H9 (cell line): ENCODE data around the gene NFX1. TPM values are rescaled to one million over a fixed set of nuclear protein-coding genes. Genes with fewer than 3 reads are reported as not detected.
A peak's percentile ranks its signal among the peaks of the same experiment; 100 is the strongest.

Experiments
- DNase-seq: peaks from one replicate; pipeline ENCODE4 v3.0.0-alpha.2; 2017
- H2AFZ ChIP-seq: one replicate; pipeline ENCODE4 v1.6.1; 2013; ENCODE audit warnings: mild to moderate bottlenecking, low read length, control low read depth, moderate library complexity
- H2AK5ac ChIP-seq: 2 replicates; pipeline ENCODE4 v1.6.1; 2013; ENCODE audit warnings: low read length, control low read depth, mixed read lengths; ENCODE audit not compliant: insufficient read length
- H2BK120ac ChIP-seq: one replicate; pipeline ENCODE4 v1.6.1; 2013; ENCODE audit warnings: low read depth, mild to moderate bottlenecking, low read length, control low read depth, inconsistent platforms; ENCODE audit not compliant: poor library complexity, severe bottlenecking
- H2BK12ac ChIP-seq: 2 replicates; pipeline ENCODE4 v1.6.1; 2013; ENCODE audit warnings: low read length, control low read depth, mixed read lengths, low read depth; ENCODE audit not compliant: insufficient read length
- H2BK15ac ChIP-seq: 2 replicates; pipeline ENCODE4 v1.6.1; 2013; ENCODE audit warnings: low read depth, low read length, control low read depth
- H2BK20ac ChIP-seq: one replicate; pipeline ENCODE4 v1.6.1; 2013; ENCODE audit warnings: low read depth, mild to moderate bottlenecking, low read length, control low read depth, inconsistent platforms; ENCODE audit not compliant: poor library complexity, severe bottlenecking
- H2BK5ac ChIP-seq: 2 replicates; pipeline ENCODE4 v1.6.1; 2013; ENCODE audit warnings: low read length, control low read depth, mixed read lengths; ENCODE audit not compliant: insufficient read length
- H3K14ac ChIP-seq: 2 replicates; pipeline ENCODE4 v1.6.1; 2013; ENCODE audit warnings: low read length, control low read depth; ENCODE audit not compliant: insufficient read depth
- H3K18ac ChIP-seq: 2 replicates; pipeline ENCODE4 v1.6.1; 2013; ENCODE audit warnings: low read depth, mild to moderate bottlenecking, mixed read lengths, low read length, control low read depth; ENCODE audit not compliant: insufficient read length
- H3K23ac ChIP-seq: 2 replicates; pipeline ENCODE4 v1.6.1; 2013; ENCODE audit warnings: low read length, control low read depth, mixed read lengths, low read depth; ENCODE audit not compliant: insufficient read length
- H3K23me2 ChIP-seq: 2 replicates; pipeline ENCODE4 v1.6.1; 2013; ENCODE audit warnings: low read depth, mild to moderate bottlenecking, mixed read lengths, low read length, control low read depth; ENCODE audit not compliant: insufficient read length, poor library complexity, severe bottlenecking
- H3K27ac ChIP-seq: 2 replicates; pipeline ENCODE4 v1.5.1; 2013; ENCODE audit warnings: low read length, control low read depth, mixed read lengths, low read depth; ENCODE audit not compliant: insufficient read length
- H3K27me3 ChIP-seq: 2 replicates; pipeline ENCODE4 v1.6.1; 2013; ENCODE audit warnings: low read length, control low read depth, inconsistent platforms; ENCODE audit not compliant: insufficient read depth
- H3K4ac ChIP-seq: 2 replicates; pipeline ENCODE4 v1.6.1; 2013; ENCODE audit warnings: low read depth, mild to moderate bottlenecking, control low read depth, inconsistent platforms, low read length, moderate library complexity
- H3K4me1 ChIP-seq: 2 replicates; pipeline ENCODE4 v1.6.1; 2013; ENCODE audit warnings: low read length, control low read depth, inconsistent platforms; ENCODE audit not compliant: insufficient read depth
- H3K4me2 ChIP-seq: 2 replicates; pipeline ENCODE4 v1.6.1; 2013; ENCODE audit warnings: low read length, control low read depth, mixed read lengths; ENCODE audit not compliant: insufficient read length, insufficient read depth
- H3K56ac ChIP-seq: 2 replicates; pipeline ENCODE4 v1.6.1; 2013; ENCODE audit warnings: low read depth, mild to moderate bottlenecking, mixed read lengths, low read length, control low read depth; ENCODE audit not compliant: insufficient read length
- H3K79me1 ChIP-seq: 2 replicates; pipeline ENCODE4 v1.6.1; 2013; ENCODE audit warnings: low read depth, mild to moderate bottlenecking, moderate library complexity, low read length, control low read depth, inconsistent platforms; ENCODE audit not compliant: insufficient read depth, poor library complexity, severe bottlenecking
- H3K79me2 ChIP-seq: 2 replicates; pipeline ENCODE4 v1.6.1; 2013; ENCODE audit warnings: low read length, control low read depth, inconsistent platforms; ENCODE audit not compliant: insufficient read depth
- H3K9ac ChIP-seq: 2 replicates; pipeline ENCODE4 v1.6.1; 2013; ENCODE audit warnings: low read length, control low read depth, mixed read lengths; ENCODE audit not compliant: insufficient read length; ENCODE audit errors: extremely low read depth
- H3K9me3 ChIP-seq: one replicate; pipeline ENCODE4 v1.6.1; 2013; ENCODE audit warnings: low read depth, low read length, inconsistent platforms; ENCODE audit not compliant: control insufficient read depth
- H3T11ph ChIP-seq: one replicate; pipeline ENCODE4 v1.6.1; 2013; ENCODE audit warnings: mild to moderate bottlenecking, low read length, control low read depth, inconsistent platforms
- H4K20me1 ChIP-seq: one replicate; pipeline ENCODE4 v1.6.1; 2013; ENCODE audit not compliant: control insufficient read depth, insufficient read length, insufficient read depth
- H4K5ac ChIP-seq: 2 replicates; pipeline ENCODE4 v1.6.1; 2013; ENCODE audit warnings: low read depth, mild to moderate bottlenecking, mixed read lengths, low read length, control low read depth; ENCODE audit not compliant: insufficient read length
- H4K8ac ChIP-seq: replicated peaks from 2 replicates; pipeline ENCODE4 v1.6.1; 2013; ENCODE audit warnings: low read length, control low read depth, mixed read lengths, low read depth; ENCODE audit not compliant: insufficient read length
- H4K91ac ChIP-seq: 2 replicates; pipeline ENCODE4 v1.6.1; 2013; ENCODE audit warnings: low read depth, mild to moderate bottlenecking, moderate library complexity, mixed read lengths, low read length, control low read depth; ENCODE audit not compliant: insufficient read length
- H3K27ac Mint-ChIP-seq, 3 experiments: 2 replicates in 2 of 3; 3 replicates in 1 of 3; pipeline ENCODE4 v1.8.0; 2020 to 2021; ENCODE audit warnings: mixed read lengths in 3 of 3, mild to moderate bottlenecking in 1 of 3, moderate library complexity in 1 of 3
- H3K27me3 Mint-ChIP-seq: 2 replicates; pipeline ENCODE4 v1.8.0; 2021; ENCODE audit warnings: low read depth, mild to moderate bottlenecking, moderate library complexity, mixed read lengths
- H3K36me3 Mint-ChIP-seq, 3 experiments: 2 replicates in 2 of 3; 3 replicates in 1 of 3; pipeline ENCODE4 v1.8.0; 2020 to 2021; ENCODE audit warnings: low read depth in 3 of 3, mixed read lengths in 3 of 3; ENCODE audit not compliant: insufficient read depth in 1 of 3
- H3K4me1 Mint-ChIP-seq, 2 experiments: 2 replicates each; pipeline ENCODE4 v1.8.0; 2020; ENCODE audit warnings: mixed read lengths in 2 of 2
- H3K4me3 Mint-ChIP-seq, 2 experiments: 2 replicates in 1 of 2; 3 replicates in 1 of 2; pipeline ENCODE4 v1.8.0; 2020 to 2021; ENCODE audit warnings: mild to moderate bottlenecking in 2 of 2, mixed read lengths in 2 of 2, moderate library complexity in 1 of 2
- H3K9me3 Mint-ChIP-seq, 2 experiments: 2 replicates in 1 of 2; 3 replicates in 1 of 2; pipeline ENCODE4 v1.8.0; 2020; ENCODE audit warnings: mild to moderate bottlenecking in 2 of 2, mixed read lengths in 2 of 2, moderate library complexity in 1 of 2
- WGBS: extraction: QIAGEN DNeasy Blood & Tissue Kit; methylation state at CpG from one replicate; pipeline ENCODE4 v1.1.7; 2013; ENCODE audit warnings: missing lambda C conversion rate, low lambda C conversion rate, mixed read lengths; ENCODE audit not compliant: insufficient read length; ENCODE audit errors: extremely low coverage; 5-methylcytosine and 5-hydroxymethylcytosine counted together
- total RNA-seq: library from RNA; stranded (reverse); gene quantifications from 2 replicates; pipeline ENCODE4 v1.2.1, GENCODE V29; 2021
- TF ChIP-seq, protein P1 (sequence below): fragments of 200-600 bp; sonication (generic); conservative IDR thresholded peaks from 3 replicates; pipeline ENCODE4 v1.8.0; 2021; ENCODE audit warnings: antibody characterized with exemption, mild to moderate bottlenecking

The NFX1 gene
- total RNA-seq, 1 experiment from 2014 or later: 35.1 TPM

DNA sequence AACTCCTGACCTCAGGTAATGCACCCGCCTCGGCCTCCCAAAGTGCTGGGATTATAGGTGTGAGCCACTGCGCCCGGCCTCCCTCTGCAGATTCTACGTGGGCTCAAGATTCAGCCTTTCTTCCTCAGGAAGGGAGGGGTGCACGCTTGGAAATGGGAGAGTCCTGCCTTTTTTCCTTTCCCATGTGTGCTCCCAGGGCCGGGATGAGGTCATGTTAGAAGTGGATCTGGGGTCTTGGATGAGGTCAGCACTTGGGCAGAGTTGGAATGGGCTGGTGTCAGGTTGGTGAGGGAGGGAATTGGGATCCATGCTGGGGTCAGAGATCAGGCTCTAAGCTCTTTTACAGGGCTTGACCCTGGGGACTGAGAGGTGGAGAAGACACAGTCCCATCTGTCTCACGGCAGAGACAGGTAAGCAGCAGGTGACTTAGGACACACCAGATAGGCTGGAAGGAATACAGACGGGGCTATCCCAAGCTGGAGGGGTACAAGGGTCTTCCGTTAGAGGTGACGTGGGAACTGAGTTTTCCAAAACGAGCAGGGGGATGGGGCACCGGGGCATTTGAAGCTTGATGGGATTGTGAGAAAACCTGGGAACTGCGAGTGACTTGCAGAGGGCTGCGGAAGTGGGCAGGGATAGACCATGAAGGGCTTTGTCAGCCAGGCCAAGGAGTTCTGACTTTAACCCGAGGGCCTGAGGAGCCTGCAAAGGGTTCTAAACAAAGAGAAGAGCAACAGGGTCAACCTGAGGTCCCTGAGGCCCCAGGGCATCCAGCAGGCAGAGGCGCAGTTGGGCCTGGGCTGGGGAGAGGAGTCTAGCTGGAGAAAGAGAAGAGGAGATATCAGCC is 113.8 kb downstream of the NFX1 start:
- H3K9ac ChIP-seq: no peak overlapping the region
- WGBS: no CpG with 5 or more reads among the region's 17 CpGs

More for the DNA sequence above, 113.8 kb downstream of the NFX1 start:
- Mint-ChIP-seq H3K36me3 (no peaks in the 10 kb centered on the region), H3K9me3 (no peaks in the 10 kb centered on the region; a peak in 1 of 5 replicates), H3K27me3 (peaks cover 8% of the 10 kb centered on the region), H3K4me3 (no peak overlapping the region), H3K4me1 (peaks cover 6 to 8% of the 10 kb centered on the region in 2 experiments; a peak in 3 of 4 replicates), H3K27ac (peak overlapping the region; percentile 10 to 67 (median 59); a peak in 4 of 7 replicates)
- Histone ChIP-seq H2AFZ (no peak overlapping the region), H2BK120ac (no peak overlapping the region), H3K18ac (no peak overlapping the region), H2AK5ac (no peak overlapping the region), H3K27me3 (no peaks in the 10 kb centered on the region), H3K27ac (no peak overlapping the region), H3K56ac (no peak overlapping the region), H2BK5ac (no peak overlapping the region), H3K23me2 (no peaks in the 10 kb centered on the region), H3K4me1 (no peaks in the 10 kb centered on the region), H2BK12ac (no peak overlapping the region), H3K79me1 (no peaks in the 10 kb centered on the region), H3K14ac (0 out of 2 replicates have a peak overlapping the region, but pooled peaks have one; percentile 59), H3K4ac (no peak overlapping the region), H3K23ac (no peak overlapping the region), H2BK20ac (no peak overlapping the region), H3K79me2 (no peaks in the 10 kb centered on the region), H3K9me3 (no peaks in the 10 kb centered on the region), H4K20me1 (no peaks in the 10 kb centered on the region), H4K8ac (no peak overlapping the region), H4K5ac (no peak overlapping the region), H2BK15ac (no peak overlapping the region), H4K91ac (no peak overlapping the region), H3T11ph (no peak overlapping the region), H3K4me2 (no peak overlapping the region)
- TF ChIP-seq, protein P1, sequence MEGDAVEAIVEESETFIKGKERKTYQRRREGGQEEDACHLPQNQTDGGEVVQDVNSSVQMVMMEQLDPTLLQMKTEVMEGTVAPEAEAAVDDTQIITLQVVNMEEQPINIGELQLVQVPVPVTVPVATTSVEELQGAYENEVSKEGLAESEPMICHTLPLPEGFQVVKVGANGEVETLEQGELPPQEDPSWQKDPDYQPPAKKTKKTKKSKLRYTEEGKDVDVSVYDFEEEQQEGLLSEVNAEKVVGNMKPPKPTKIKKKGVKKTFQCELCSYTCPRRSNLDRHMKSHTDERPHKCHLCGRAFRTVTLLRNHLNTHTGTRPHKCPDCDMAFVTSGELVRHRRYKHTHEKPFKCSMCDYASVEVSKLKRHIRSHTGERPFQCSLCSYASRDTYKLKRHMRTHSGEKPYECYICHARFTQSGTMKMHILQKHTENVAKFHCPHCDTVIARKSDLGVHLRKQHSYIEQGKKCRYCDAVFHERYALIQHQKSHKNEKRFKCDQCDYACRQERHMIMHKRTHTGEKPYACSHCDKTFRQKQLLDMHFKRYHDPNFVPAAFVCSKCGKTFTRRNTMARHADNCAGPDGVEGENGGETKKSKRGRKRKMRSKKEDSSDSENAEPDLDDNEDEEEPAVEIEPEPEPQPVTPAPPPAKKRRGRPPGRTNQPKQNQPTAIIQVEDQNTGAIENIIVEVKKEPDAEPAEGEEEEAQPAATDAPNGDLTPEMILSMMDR: no peak
- no peak for DNase-seq
